Panc1 (cell line): ENCODE data around the gene VDR. TPM values are rescaled to one million over a fixed set of nuclear protein-coding genes. Genes with fewer than 3 reads are reported as not detected.

Source experiments
- ATAC-seq: fragments of 200-7000 bp; cut with Tn5 transposase; 2 replicates; pipeline ENCODE4 v1.9.1; 2020; ENCODE audit warnings: mild to moderate bottlenecking, moderate library complexity
- BruUV-seq: library from RNA; stranded (reverse); fragments of 400-500 nt; replicated peaks from 2 replicates; lab custom pipeline; 2021; lab: Mats Ljungman, UMichigan
- CTCF ChIA-PET: fragments of 300-600 bp; sonication (Branson Sonifier 250); formaldehyde crosslinking; loops from one replicate; lab custom pipeline; 2022; ENCODE audit warnings: antibody characterized with exemption; lab: Charles Lee
- POLR2A ChIA-PET: fragments of 300-600 bp; sonication (Branson Sonifier 250); formaldehyde crosslinking; loops from one replicate; lab custom pipeline; 2022; ENCODE audit warnings: antibody characterized with exemption; lab: Charles Lee
- DNase-seq: peaks from one replicate; pipeline ENCODE4 v3.0.0-alpha.2; 2010; ENCODE audit warnings: low read depth, low spot score
- H3K27ac ChIP-seq: 2 replicates; pipeline ENCODE4 v1.5.1; 2011; ENCODE audit warnings: mild to moderate bottlenecking, low read length, inconsistent platforms
- H3K27me3 ChIP-seq: fragments of 200-500 bp; sonication (Bioruptor generic); 2 replicates; pipeline ENCODE4 v1.6.0; 2014; ENCODE audit warnings: low read length, inconsistent platforms; ENCODE audit not compliant: control insufficient read depth, insufficient read depth
- H3K36me3 ChIP-seq: fragments of 200-500 bp; sonication (Bioruptor generic); 2 replicates; pipeline ENCODE4 v1.5.1; 2014; ENCODE audit warnings: inconsistent platforms, mild to moderate bottlenecking, low read length, moderate library complexity; ENCODE audit not compliant: control insufficient read depth, insufficient read depth
- H3K4me1 ChIP-seq: 2 replicates; pipeline ENCODE4 v1.5.1; 2011; ENCODE audit warnings: inconsistent platforms, mild to moderate bottlenecking, low read length, moderate library complexity; ENCODE audit not compliant: control insufficient read depth, insufficient read depth
- H3K4me3 ChIP-seq, 2 experiments: 2 replicates each; pipeline ENCODE4 v1.5.1; 2011 to 2012; ENCODE audit warnings: low read depth in 2 of 2, low read length in 2 of 2, mild to moderate bottlenecking in 2 of 2, inconsistent platforms in 1 of 2, moderate library complexity in 1 of 2
- H3K9me3 ChIP-seq: fragments of 200-500 bp; sonication (Bioruptor generic); 2 replicates; pipeline ENCODE4 v1.5.1; 2014; ENCODE audit warnings: low read depth, mild to moderate bottlenecking, inconsistent platforms, low read length, moderate library complexity; ENCODE audit not compliant: control insufficient read depth, insufficient read depth
- CTCF ChIP-seq: fragments of 450-650 bp; IDR thresholded peaks from 2 replicates; pipeline ENCODE4 v1.5.1; 2017; ENCODE audit warnings: mild to moderate bottlenecking
- POLR2AphosphoS5 ChIP-seq: IDR thresholded peaks from 2 replicates; pipeline ENCODE4 v1.6.1; 2012; ENCODE audit warnings: mild to moderate bottlenecking, low read depth, low read length, moderate library complexity
- SIN3A ChIP-seq: IDR thresholded peaks from 2 replicates; pipeline ENCODE4 v1.6.1; 2012; ENCODE audit warnings: low read depth, mild to moderate bottlenecking, low read length, moderate library complexity, borderline replicate concordance; ENCODE audit not compliant: insufficient read depth
- TCF7L2 ChIP-seq: IDR thresholded peaks from 2 replicates; pipeline ENCODE4 v1.6.1; 2011; ENCODE audit warnings: mild to moderate bottlenecking, low read depth, low read length, inconsistent platforms
- in situ Hi-C: cut with HindIII; loops from 2 replicates; pipeline ENCODE4 v1.10.0; 2016; ENCODE audit warnings: low sequenced_read_pairs, low pct_unique_long_range_greater_than_20kb
- intact Hi-C: fragments of 100-400 bp; cut with micrococcal nuclease; formaldehyde crosslinking; loops from one replicate; pipeline ENCODE4 v1.10.0; 2022; ENCODE audit not compliant: unreplicated experiment
- total RNA-seq: library from RNA; stranded (reverse); gene quantifications from one replicate; pipeline ENCODE4 v1.2.1, GENCODE V29; 2021; ENCODE audit not compliant: unreplicated experiment
- TF ChIP-seq, protein P1 (sequence below), 2 experiments: IDR thresholded peaks; 2 replicates each; pipeline ENCODE4 v1.6.1; 2011 to 2012; ENCODE audit warnings: low read depth in 2 of 2, control low read depth in 1 of 2, low read length in 1 of 2, mild to moderate bottlenecking in 1 of 2, moderate library complexity in 1 of 2; ENCODE audit not compliant: insufficient read depth in 1 of 2

VDR gene
- total RNA-seq, 1 experiment from 2014 or later = 3.0 TPM

- intact Hi-C loops (loop anchor here (2.0 to 10.0 kb wide), 4 partner anchors 53 to 183 kb away; no protein-coding TSS in a partner anchor), in situ Hi-C loops (no loop called here)
- POLR2A ChIA-PET = no interaction called here
- H3K9me3 ChIP-seq = no peaks in the 10 kb centered on the region
- no peaks in the 10 kb centered on the region for H3K4me1 ChIP-seq
- DNase-seq = no peak
- H3K36me3 ChIP-seq = no peaks in the 10 kb centered on the region
- CTCF ChIA-PET = interaction anchor here (0.5 to 1.4 kb wide), 5 partner anchors 18 to 65 kb away, joined by 3 to 4 read pairs (median 3); no protein-coding TSS in a partner anchor
- no peak overlapping the region for H3K27ac ChIP-seq
- TF ChIP-seq, protein P1, sequence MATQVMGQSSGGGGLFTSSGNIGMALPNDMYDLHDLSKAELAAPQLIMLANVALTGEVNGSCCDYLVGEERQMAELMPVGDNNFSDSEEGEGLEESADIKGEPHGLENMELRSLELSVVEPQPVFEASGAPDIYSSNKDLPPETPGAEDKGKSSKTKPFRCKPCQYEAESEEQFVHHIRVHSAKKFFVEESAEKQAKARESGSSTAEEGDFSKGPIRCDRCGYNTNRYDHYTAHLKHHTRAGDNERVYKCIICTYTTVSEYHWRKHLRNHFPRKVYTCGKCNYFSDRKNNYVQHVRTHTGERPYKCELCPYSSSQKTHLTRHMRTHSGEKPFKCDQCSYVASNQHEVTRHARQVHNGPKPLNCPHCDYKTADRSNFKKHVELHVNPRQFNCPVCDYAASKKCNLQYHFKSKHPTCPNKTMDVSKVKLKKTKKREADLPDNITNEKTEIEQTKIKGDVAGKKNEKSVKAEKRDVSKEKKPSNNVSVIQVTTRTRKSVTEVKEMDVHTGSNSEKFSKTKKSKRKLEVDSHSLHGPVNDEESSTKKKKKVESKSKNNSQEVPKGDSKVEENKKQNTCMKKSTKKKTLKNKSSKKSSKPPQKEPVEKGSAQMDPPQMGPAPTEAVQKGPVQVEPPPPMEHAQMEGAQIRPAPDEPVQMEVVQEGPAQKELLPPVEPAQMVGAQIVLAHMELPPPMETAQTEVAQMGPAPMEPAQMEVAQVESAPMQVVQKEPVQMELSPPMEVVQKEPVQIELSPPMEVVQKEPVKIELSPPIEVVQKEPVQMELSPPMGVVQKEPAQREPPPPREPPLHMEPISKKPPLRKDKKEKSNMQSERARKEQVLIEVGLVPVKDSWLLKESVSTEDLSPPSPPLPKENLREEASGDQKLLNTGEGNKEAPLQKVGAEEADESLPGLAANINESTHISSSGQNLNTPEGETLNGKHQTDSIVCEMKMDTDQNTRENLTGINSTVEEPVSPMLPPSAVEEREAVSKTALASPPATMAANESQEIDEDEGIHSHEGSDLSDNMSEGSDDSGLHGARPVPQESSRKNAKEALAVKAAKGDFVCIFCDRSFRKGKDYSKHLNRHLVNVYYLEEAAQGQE (IDR thresholded peaks at IDR 0.05; ENCODE audit: insufficient read depth in 1 of 2, low read depth in 2 of 2, low read length in 1 of 2) = no peak
- no peak for TF ChIP-seq SIN3A
- no peak for TF ChIP-seq TCF7L2
- TF ChIP-seq CTCF = no peak
- no peak for TF ChIP-seq POLR2AphosphoS5
- H3K4me3 ChIP-seq = no peak overlapping the region
- peaks cover 3% of the 10 kb centered on the region; the same call in 1 of the 2 replicates for H3K27me3 ChIP-seq
- no peak for ATAC-seq
- BruUV-seq = no TSS peak
Observed at GRCh38 chr12:47835831-47836155, 69.0 kb downstream of the VDR start.

DNA sequence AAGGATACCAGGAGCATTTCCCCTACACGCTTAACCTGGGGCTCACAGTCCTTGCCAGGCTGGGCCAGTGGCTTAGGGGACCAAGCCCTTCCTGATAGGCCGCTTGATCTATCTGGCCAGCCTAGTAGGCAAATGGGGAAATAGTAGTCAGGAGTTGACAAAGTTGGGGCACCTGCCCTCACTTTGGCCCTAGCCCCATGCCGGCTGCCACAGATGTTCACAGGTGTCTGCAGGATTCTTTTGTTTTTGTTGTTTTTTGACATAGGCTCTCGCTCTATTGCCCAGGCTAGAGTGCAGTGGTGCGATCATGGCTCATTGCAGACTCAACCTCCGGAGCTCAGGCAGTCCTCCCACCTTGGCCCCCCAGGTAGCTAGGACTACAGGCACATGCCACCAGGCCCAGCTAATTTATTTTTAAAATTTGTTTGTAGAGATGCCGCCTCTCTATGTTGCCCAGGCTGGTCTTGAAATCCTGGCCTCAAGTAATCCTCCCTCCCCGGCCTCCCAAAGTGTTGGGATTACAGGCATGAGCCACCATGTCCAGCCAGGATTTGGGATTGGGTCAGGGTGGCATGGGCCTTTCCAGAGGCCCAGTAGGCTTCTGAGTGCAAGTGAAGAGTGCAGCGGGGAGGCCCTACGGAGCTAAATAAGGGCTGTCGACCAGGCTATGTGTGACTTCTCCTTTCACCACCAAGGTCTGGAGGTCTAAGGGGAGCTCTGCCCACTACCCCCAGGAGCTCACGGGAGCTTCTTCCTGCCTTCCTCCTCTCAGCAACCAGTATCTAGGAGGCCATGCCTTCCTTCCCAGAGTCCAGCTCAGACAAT, 69.6 kb downstream of the VDR start:
- Histone ChIP-seq H3K36me3 (no peaks in the 10 kb centered on the region), H3K9me3 (no peaks in the 10 kb centered on the region), H3K4me1 (no peaks in the 10 kb centered on the region), H3K4me3 (no peak overlapping the region), H3K27ac (no peak overlapping the region), H3K27me3 (no peaks in the 10 kb centered on the region)
- no peak for ATAC-seq
- intact Hi-C loops = loop anchor here (5.0 to 10.0 kb wide), 3 partner anchors 53 to 183 kb away; no protein-coding TSS in a partner anchor
- no TSS peak for BruUV-seq
- POLR2A ChIA-PET = no interaction called here
- no peak for TF ChIP-seq CTCF
- TF ChIP-seq, protein P1 (IDR thresholded peaks at IDR 0.05; ENCODE audit: insufficient read depth in 1 of 2, low read depth in 2 of 2, low read length in 1 of 2) = no peak
- no peak for TF ChIP-seq POLR2AphosphoS5
- no peak for TF ChIP-seq TCF7L2
- TF ChIP-seq SIN3A = no peak
- CTCF ChIA-PET = interaction anchor here (0.5 to 1.4 kb wide), 4 partner anchors 17 to 55 kb away, joined by 3 to 4 read pairs (median 4); no protein-coding TSS in a partner anchor
- no peak for DNase-seq
- in situ Hi-C loops = no loop called here
